Loucy (cell line): ENCODE results near the gene PDZD11.

ENCODE experiments used
- H2AFZ ChIP-seq: fragments of 200-600 bp; sonication (generic); 2 replicates; pipeline ENCODE4 v1.6.0; 2016; ENCODE audit warnings: antibody characterized with exemption, mild to moderate bottlenecking, low read length, moderate library complexity
- H3F3A ChIP-seq: fragments of 200-600 bp; 2 replicates; pipeline ENCODE4 v1.6.0; 2016; ENCODE audit warnings: antibody characterized with exemption, low read depth, mild to moderate bottlenecking
- H3K27me3 ChIP-seq: fragments of 200-600 bp; sonication (generic); 2 replicates; pipeline ENCODE4 v1.6.1; 2014; ENCODE audit warnings: low read length, mild to moderate bottlenecking; ENCODE audit not compliant: insufficient read depth, poor library complexity, severe bottlenecking
- H3K36me3 ChIP-seq: fragments of 200-600 bp; sonication (generic); 2 replicates; pipeline ENCODE4 v1.6.1; 2016; ENCODE audit warnings: low read length; ENCODE audit not compliant: insufficient read depth
- H3K4me1 ChIP-seq: fragments of 200-600 bp; sonication (generic); 2 replicates; pipeline ENCODE4 v1.5.1; 2014; ENCODE audit warnings: low read length, mild to moderate bottlenecking; ENCODE audit not compliant: insufficient read depth, poor library complexity, severe bottlenecking
- H3K4me2 ChIP-seq: fragments of 200-600 bp; sonication (generic); 2 replicates; pipeline ENCODE4 v1.6.0; 2014; ENCODE audit warnings: antibody characterized with exemption, low read length, low read depth, mild to moderate bottlenecking; ENCODE audit not compliant: poor library complexity, severe bottlenecking
- H3K4me3 ChIP-seq: fragments of 200-600 bp; sonication (generic); 2 replicates; pipeline ENCODE4 v1.5.1; 2014; ENCODE audit warnings: low read length, mild to moderate bottlenecking, mixed read lengths; ENCODE audit not compliant: poor library complexity, severe bottlenecking
- H3K79me2 ChIP-seq: fragments of 200-600 bp; sonication (generic); 2 replicates; pipeline ENCODE4 v1.6.1; 2014; ENCODE audit warnings: low read length; ENCODE audit not compliant: insufficient read depth
- H3K9ac ChIP-seq: fragments of 200-600 bp; sonication (generic); 2 replicates; pipeline ENCODE4 v1.6.0; 2014; ENCODE audit warnings: mild to moderate bottlenecking, low read depth, low read length, moderate library complexity; ENCODE audit not compliant: poor library complexity, severe bottlenecking
- H3K9me2 ChIP-seq: fragments of 200-600 bp; sonication (generic); replicated peaks from 2 replicates; pipeline ENCODE4 v1.6.1; 2016; ENCODE audit warnings: low read depth, low read length, mixed read lengths
- H3K9me3 ChIP-seq: fragments of 200-600 bp; sonication (generic); 2 replicates; pipeline ENCODE4 v1.6.1; 2014; ENCODE audit warnings: mild to moderate bottlenecking, antibody characterized with exemption, low read length, low read depth; ENCODE audit not compliant: insufficient read depth
- H4K20me1 ChIP-seq: fragments of 200-600 bp; sonication (generic); 2 replicates; pipeline ENCODE4 v1.6.0; 2014; ENCODE audit warnings: antibody characterized with exemption, low read length, mild to moderate bottlenecking; ENCODE audit not compliant: insufficient read depth, poor library complexity, severe bottlenecking
- EZH2phosphoT487 ChIP-seq: fragments of 200-600 bp; IDR thresholded peaks from 2 replicates; pipeline ENCODE4 v1.6.1; 2018; ENCODE audit warnings: antibody characterized with exemption, mild to moderate bottlenecking, moderate library complexity, borderline replicate concordance
- TF ChIP-seq, protein P1 (sequence below): fragments of 200-600 bp; sonication (generic); conservative IDR thresholded peaks from 2 replicates; pipeline ENCODE4 v1.5.1; 2014; ENCODE audit warnings: mild to moderate bottlenecking, antibody characterized with exemption, low read length

The PDZD11 gene

GRCh38 chrX:70260104-70260503, 29.6 kb downstream of the PDZD11 start, which contains the start of gene P2RY4:
P2RY4 (minus strand) TSS chrX:70260204; CDS start chrX:70259624, 580 bp downstream.
- H3K36me3 ChIP-seq, result no peaks in the 10 kb centered on the region
- no peak for TF ChIP-seq EZH2phosphoT487
- TF ChIP-seq, protein P1, sequence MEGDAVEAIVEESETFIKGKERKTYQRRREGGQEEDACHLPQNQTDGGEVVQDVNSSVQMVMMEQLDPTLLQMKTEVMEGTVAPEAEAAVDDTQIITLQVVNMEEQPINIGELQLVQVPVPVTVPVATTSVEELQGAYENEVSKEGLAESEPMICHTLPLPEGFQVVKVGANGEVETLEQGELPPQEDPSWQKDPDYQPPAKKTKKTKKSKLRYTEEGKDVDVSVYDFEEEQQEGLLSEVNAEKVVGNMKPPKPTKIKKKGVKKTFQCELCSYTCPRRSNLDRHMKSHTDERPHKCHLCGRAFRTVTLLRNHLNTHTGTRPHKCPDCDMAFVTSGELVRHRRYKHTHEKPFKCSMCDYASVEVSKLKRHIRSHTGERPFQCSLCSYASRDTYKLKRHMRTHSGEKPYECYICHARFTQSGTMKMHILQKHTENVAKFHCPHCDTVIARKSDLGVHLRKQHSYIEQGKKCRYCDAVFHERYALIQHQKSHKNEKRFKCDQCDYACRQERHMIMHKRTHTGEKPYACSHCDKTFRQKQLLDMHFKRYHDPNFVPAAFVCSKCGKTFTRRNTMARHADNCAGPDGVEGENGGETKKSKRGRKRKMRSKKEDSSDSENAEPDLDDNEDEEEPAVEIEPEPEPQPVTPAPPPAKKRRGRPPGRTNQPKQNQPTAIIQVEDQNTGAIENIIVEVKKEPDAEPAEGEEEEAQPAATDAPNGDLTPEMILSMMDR, result no peak
- no peak within 1 kb of the TSS for H3K9ac ChIP-seq
- no peak within 1 kb of the TSS for H3K4me2 ChIP-seq
- no peaks in the 10 kb centered on the region for H3K79me2 ChIP-seq
- no peaks in the 10 kb centered on the region for H3K9me3 ChIP-seq
- no peaks in the 10 kb centered on the region for H3K4me1 ChIP-seq
- no peak within 1 kb of the TSS for H2AFZ ChIP-seq
- H4K20me1 ChIP-seq, result no peaks in the 10 kb centered on the region
- no peaks in the 10 kb centered on the region for H3K9me2 ChIP-seq
- no peaks in the 10 kb centered on the region for H3K27me3 ChIP-seq
- no peaks in the 10 kb centered on the region for H3F3A ChIP-seq
- no peak within 1 kb of the TSS for H3K4me3 ChIP-seq

DNA sequence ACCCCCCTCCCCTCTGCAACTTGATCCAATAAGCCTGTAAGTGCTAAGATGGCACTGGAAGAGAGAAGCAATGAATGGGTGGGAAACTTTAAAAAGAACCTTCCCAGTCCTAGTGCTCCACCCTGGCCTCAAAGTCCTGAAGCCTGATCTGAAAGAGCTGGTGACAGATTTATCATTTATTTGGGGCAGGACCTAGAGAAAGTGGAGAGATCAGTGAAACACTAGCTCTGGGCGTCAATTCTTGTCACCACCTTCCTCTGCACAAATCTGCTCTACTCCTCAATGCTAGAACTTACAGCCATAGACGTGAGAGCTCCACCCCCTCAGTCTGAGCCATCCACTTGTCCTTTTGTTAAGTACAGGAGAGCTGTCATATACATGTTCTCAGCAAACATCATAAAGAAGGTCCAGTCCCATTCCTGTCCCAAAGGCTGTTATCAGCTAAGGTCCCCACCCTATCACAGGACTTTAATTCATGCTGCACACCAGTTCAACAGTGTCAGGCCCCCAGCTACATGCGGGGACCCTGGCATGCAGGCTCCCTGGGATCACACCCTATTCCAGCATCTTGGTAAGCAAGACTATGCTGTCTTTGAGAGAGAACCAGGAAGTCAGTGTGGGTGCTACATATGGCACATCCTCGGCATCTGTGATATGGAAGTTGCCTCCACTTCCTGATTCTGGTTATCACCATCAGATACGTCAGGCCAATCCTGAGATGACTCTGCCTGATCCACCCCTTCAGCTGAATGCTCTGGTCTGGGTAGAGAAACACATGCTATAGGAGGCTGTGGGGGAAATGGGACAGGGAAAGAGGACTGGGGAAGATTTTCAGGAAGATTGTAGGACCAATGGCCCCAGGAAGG, 32.1 kb downstream of the PDZD11 start:
- H3K4me3 ChIP-seq, result no peak overlapping the region
- H2AFZ ChIP-seq, result no peak overlapping the region
- no peaks in the 10 kb centered on the region for H3K79me2 ChIP-seq
- no peaks in the 10 kb centered on the region for H3K4me1 ChIP-seq
- no peak overlapping the region for H3K9ac ChIP-seq
- no peaks in the 10 kb centered on the region for H3K27me3 ChIP-seq
- no peaks in the 10 kb centered on the region for H3K9me2 ChIP-seq
- no peaks in the 10 kb centered on the region for H3K9me3 ChIP-seq
- no peaks in the 10 kb centered on the region for H4K20me1 ChIP-seq
- TF ChIP-seq, protein P1, result no peak
- no peak for TF ChIP-seq EZH2phosphoT487
- H3K4me2 ChIP-seq, result no peak overlapping the region
- no peaks in the 10 kb centered on the region for H3K36me3 ChIP-seq
- no peaks in the 10 kb centered on the region for H3F3A ChIP-seq

- Histone ChIP-seq H3K9me3 (no peaks in the 10 kb centered on the region), H3K79me2 (no peaks in the 10 kb centered on the region), H3K4me1 (no peaks in the 10 kb centered on the region), H3K27me3 (no peaks in the 10 kb centered on the region), H3K36me3 (no peaks in the 10 kb centered on the region), H3K9ac (no peak overlapping the region), H3K4me2 (no peak overlapping the region), H3K9me2 (no peaks in the 10 kb centered on the region), H3F3A (no peaks in the 10 kb centered on the region), H4K20me1 (no peaks in the 10 kb centered on the region), H3K4me3 (no peak overlapping the region), H2AFZ (no peak overlapping the region)
- TF ChIP-seq, protein P1, result no peak
- no peak for TF ChIP-seq EZH2phosphoT487
Measured at GRCh38 chrX:70255452-70255851, 34.3 kb downstream of the PDZD11 start.
